NCI-H2196 (cell line): ENCODE data around the gene ASTN2.

Source experiments
- DNase-seq: peaks from one replicate; lab custom pipeline; 2025; ENCODE audit not compliant: unreplicated experiment; lab: John Stamatoyannopoulos, UW

The ASTN2 gene

GRCh38 chr9:117122953-117123352, 291.9 kb downstream of the ASTN2 start:
- no peak for DNase-seq

GRCh38 chr9:117122102-117122501, 292.8 kb downstream of the ASTN2 start:
- no peak for DNase-seq

GRCh38 chr9:117121316-117121715, 293.5 kb downstream of the ASTN2 start:
- peak; percentile 6 for DNase-seq

GRCh38 chr9:117120061-117120460, 294.8 kb downstream of the ASTN2 start:
- no peak for DNase-seq

- DNase-seq: no peak
These were observed 298.8 kb downstream of the ASTN2 start for GRCh38 chr9:117116084-117116483.

GRCh38 chr9:117114768-117115167, 300.1 kb downstream of the ASTN2 start:
- no peak for DNase-seq

GRCh38 chr9:117104716-117105495, 310.0 kb downstream of the ASTN2 start:
- no peak for DNase-seq

- no peak for DNase-seq
These were observed 310.7 kb downstream of the ASTN2 start for GRCh38 chr9:117104206-117104605.

- no peak for DNase-seq
These were observed 311.3 kb downstream of the ASTN2 start for GRCh38 chr9:117103438-117104110.

GRCh38 chr9:117101008-117101407, 313.8 kb downstream of the ASTN2 start:
- no peak for DNase-seq

- no peak for DNase-seq
These were observed 316.5 kb downstream of the ASTN2 start for GRCh38 chr9:117098331-117098730.

- no peak for DNase-seq
These were observed 317.1 kb downstream of the ASTN2 start for GRCh38 chr9:117097761-117098160.

GRCh38 chr9:117096138-117096537, 318.7 kb downstream of the ASTN2 start:
- no peak for DNase-seq

GRCh38 chr9:117095081-117095480, 319.8 kb downstream of the ASTN2 start:
- DNase-seq: no peak

GRCh38 chr9:117093891-117094844, 320.7 kb downstream of the ASTN2 start:
- DNase-seq: no peak

- no peak for DNase-seq
These were observed 322.3 kb downstream of the ASTN2 start for GRCh38 chr9:117092582-117092981.

GRCh38 chr9:117091529-117091928, 323.3 kb downstream of the ASTN2 start:
- no peak for DNase-seq

GRCh38 chr9:117088786-117089185, 326.1 kb downstream of the ASTN2 start:
- no peak for DNase-seq

GRCh38 chr9:117088140-117088539, 326.7 kb downstream of the ASTN2 start:
- DNase-seq: no peak

GRCh38 chr9:117084221-117084620, 330.6 kb downstream of the ASTN2 start:
- no peak for DNase-seq

GRCh38 chr9:117083559-117083958, 331.3 kb downstream of the ASTN2 start:
- no peak for DNase-seq
